ENCODE data around the gene NBL1. TPM values are rescaled to one million over a fixed set of nuclear protein-coding genes. Genes with fewer than 3 reads are reported as not detected.
"Not testable (repeated sequence)": the region's sequence is repeated elsewhere in the genome, so short reads cannot be mapped to it uniquely, and the experiment has no call there.

Gene NBL1
- total and polyA plus RNA-seq, 4 donors, result 0.72 to 4.4 (median 1.7) TPM

GRCh38 chr1:19632211-19632610 lies 11.9 kb upstream of the NBL1 start (continued):
- no peak for TF ChIP-seq REST (IDR thresholded peaks at IDR 0.05)

- WGBS, result 92% methylated on average over 2 of the region's 2 CpGs
- no peak overlapping the region for H3K4me3 ChIP-seq (ENCODE audit: low read depth in 1 of 3, low read length in 3 of 3)
- TF ChIP-seq ZBTB33 (IDR thresholded peaks at IDR 0.05) (no peak), EGR1 (IDR thresholded peaks at IDR 0.05; ENCODE audit: low read depth in 2 of 2) (no peak), HNF4G (IDR thresholded peaks at IDR 0.05) (no peak), RAD21 (IDR thresholded peaks at IDR 0.05) (no peak), FOXA2 (IDR thresholded peaks at IDR 0.05) (no peak), FOXA1 (IDR thresholded peaks at IDR 0.05) (no peak), RXRA (IDR thresholded peaks at IDR 0.05) (no peak), SP1 (IDR thresholded peaks at IDR 0.05) (no peak), YY1 (IDR thresholded peaks at IDR 0.05) (no peak)
- H3K4me1 ChIP-seq (ENCODE audit: control insufficient read depth in 4 of 4, insufficient read depth in 4 of 4, low read length in 3 of 4), result no peaks in the 10 kb centered on the region
- no peak overlapping the region for H3K9ac ChIP-seq (ENCODE audit: low read depth in 1 of 2, low read length in 2 of 2)
- no peak for DNase-seq (ENCODE audit: low spot score)
- no peak overlapping the region for H3K27ac ChIP-seq (ENCODE audit: low read depth in 1 of 2, low read length in 2 of 2)
- no peaks in the 10 kb centered on the region for H3K27me3 ChIP-seq (ENCODE audit: control insufficient read depth in 4 of 4, insufficient read depth in 4 of 4, low read length in 3 of 4)
- H3K36me3 ChIP-seq (ENCODE audit: control insufficient read depth in 4 of 4, insufficient read depth in 3 of 4, low read depth in 1 of 4, low read length in 3 of 4), result no peaks in the 10 kb centered on the region
- H3K9me3 ChIP-seq (ENCODE audit: control insufficient read depth in 4 of 4, low read length in 3 of 4), result no peaks in the 10 kb centered on the region
Observed at GRCh38 chr1:19633106-19633505, 11.0 kb upstream of the NBL1 start.

- H3K4me1 ChIP-seq (ENCODE audit: control insufficient read depth in 4 of 4, insufficient read depth in 4 of 4, low read length in 3 of 4); H3K4me3 ChIP-seq (ENCODE audit: low read depth in 1 of 3, low read length in 3 of 3); DNase-seq (ENCODE audit: low spot score); H3K36me3 ChIP-seq (ENCODE audit: control insufficient read depth in 4 of 4, insufficient read depth in 3 of 4, low read depth in 1 of 4, low read length in 3 of 4); H3K27me3 ChIP-seq (ENCODE audit: control insufficient read depth in 4 of 4, insufficient read depth in 4 of 4, low read length in 3 of 4); H3K27ac ChIP-seq (ENCODE audit: low read depth in 1 of 2, low read length in 2 of 2); H3K9me3 ChIP-seq (ENCODE audit: control insufficient read depth in 4 of 4, low read length in 3 of 4); H3K9ac ChIP-seq (ENCODE audit: low read depth in 1 of 2, low read length in 2 of 2): not testable (repeated sequence)
- 96% methylated on average over 9 of the region's 9 CpGs for WGBS
Observed at GRCh38 chr1:19635064-19635463, 9.0 kb upstream of the NBL1 start.

GRCh38 chr1:19635646-19636045 lies 8.5 kb upstream of the NBL1 start:
- no peak for DNase-seq (ENCODE audit: low spot score)
- Histone ChIP-seq H3K9me3 (ENCODE audit: control insufficient read depth in 4 of 4, low read length in 3 of 4) (no peaks in the 10 kb centered on the region), H3K9ac (ENCODE audit: low read depth in 1 of 2, low read length in 2 of 2) (no peak overlapping the region), H3K36me3 (ENCODE audit: control insufficient read depth in 4 of 4, insufficient read depth in 3 of 4, low read depth in 1 of 4, low read length in 3 of 4) (no peaks in the 10 kb centered on the region), H3K4me3 (ENCODE audit: low read depth in 1 of 3, low read length in 3 of 3) (no peak overlapping the region), H3K27ac (ENCODE audit: low read depth in 1 of 2, low read length in 2 of 2) (no peak overlapping the region), H3K4me1 (ENCODE audit: control insufficient read depth in 4 of 4, insufficient read depth in 4 of 4, low read length in 3 of 4) (no peaks in the 10 kb centered on the region), H3K27me3 (ENCODE audit: control insufficient read depth in 4 of 4, insufficient read depth in 4 of 4, low read length in 3 of 4) (no peaks in the 10 kb centered on the region)
- 96% methylated on average over 4 of the region's 4 CpGs for WGBS
- TF ChIP-seq SP1 (IDR thresholded peaks at IDR 0.05) (no peak), JUND (IDR thresholded peaks at IDR 0.05) (no peak), YY1 (IDR thresholded peaks at IDR 0.05) (no peak), NR2F2 (IDR thresholded peaks at IDR 0.05) (no peak), ZBTB33 (IDR thresholded peaks at IDR 0.05) (no peak), ATF3 (IDR thresholded peaks at IDR 0.05) (no peak), HNF4A (conservative IDR thresholded peaks at IDR 0.05) (no peak), EGR1 (IDR thresholded peaks at IDR 0.05; ENCODE audit: low read depth in 2 of 2) (no peak), RXRA (IDR thresholded peaks at IDR 0.05) (no peak), REST (IDR thresholded peaks at IDR 0.05) (no peak), FOXA2 (IDR thresholded peaks at IDR 0.05) (no peak), TAF1 (conservative IDR thresholded peaks at IDR 0.05) (no peak), RAD21 (IDR thresholded peaks at IDR 0.05) (no peak), FOXA1 (IDR thresholded peaks at IDR 0.05) (no peak), HNF4G (IDR thresholded peaks at IDR 0.05) (no peak)
